ENCODE results near the gene TNFRSF4.

GRCh38 chr1:1164361-1164700 is 49.6 kb downstream of the TNFRSF4 start:
- TF ChIP-seq, protein P1, sequence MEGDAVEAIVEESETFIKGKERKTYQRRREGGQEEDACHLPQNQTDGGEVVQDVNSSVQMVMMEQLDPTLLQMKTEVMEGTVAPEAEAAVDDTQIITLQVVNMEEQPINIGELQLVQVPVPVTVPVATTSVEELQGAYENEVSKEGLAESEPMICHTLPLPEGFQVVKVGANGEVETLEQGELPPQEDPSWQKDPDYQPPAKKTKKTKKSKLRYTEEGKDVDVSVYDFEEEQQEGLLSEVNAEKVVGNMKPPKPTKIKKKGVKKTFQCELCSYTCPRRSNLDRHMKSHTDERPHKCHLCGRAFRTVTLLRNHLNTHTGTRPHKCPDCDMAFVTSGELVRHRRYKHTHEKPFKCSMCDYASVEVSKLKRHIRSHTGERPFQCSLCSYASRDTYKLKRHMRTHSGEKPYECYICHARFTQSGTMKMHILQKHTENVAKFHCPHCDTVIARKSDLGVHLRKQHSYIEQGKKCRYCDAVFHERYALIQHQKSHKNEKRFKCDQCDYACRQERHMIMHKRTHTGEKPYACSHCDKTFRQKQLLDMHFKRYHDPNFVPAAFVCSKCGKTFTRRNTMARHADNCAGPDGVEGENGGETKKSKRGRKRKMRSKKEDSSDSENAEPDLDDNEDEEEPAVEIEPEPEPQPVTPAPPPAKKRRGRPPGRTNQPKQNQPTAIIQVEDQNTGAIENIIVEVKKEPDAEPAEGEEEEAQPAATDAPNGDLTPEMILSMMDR (conservative IDR thresholded peaks at IDR 0.05; ENCODE audit: low read length), result no peak
- no peak for TF ChIP-seq EZH2phosphoT487 (IDR thresholded peaks at IDR 0.05; ENCODE audit: borderline replicate concordance)

Data from Loucy (cell line).